Mucosa of gallbladder (tissue), 1 donor: ENCODE measurements around the gene DNM3. TPM values are rescaled to one million over a fixed set of nuclear protein-coding genes. Genes with fewer than 3 reads are reported as not detected.
A peak's percentile ranks its signal among the peaks of the same experiment; 100 is the strongest.
"Not testable (repeated sequence)": the region's sequence is repeated elsewhere in the genome, so short reads cannot be mapped to it uniquely, and the experiment has no call there.

Experiments
- DNase-seq: peaks from one replicate; pipeline ENCODE4 v3.0.0-alpha.2; 2020; ENCODE audit warnings: low spot score
- total RNA-seq: library from RNA; stranded (reverse); gene quantifications from one replicate; pipeline ENCODE4 v1.2.1, GENCODE V29; 2021
- donor health status: DM: no; HTN: no; CAD: no.

Gene DNM3
- total RNA-seq, 1 donor from 2014 or later, result 2.8 TPM

- DNase-seq, result no peak
Measured at GRCh38 chr1:172417557-172417956, 576.3 kb downstream of the DNM3 start.

GRCh38 chr1:172420385-172420784 is 579.1 kb downstream of the DNM3 start, which contains the start of gene C1orf105:
Gene C1orf105, plus strand, starts transcription at chr1:172420685. Its CDS starts 201 bp downstream, at chr1:172420886.
- DNase-seq, result no peak

DNA sequence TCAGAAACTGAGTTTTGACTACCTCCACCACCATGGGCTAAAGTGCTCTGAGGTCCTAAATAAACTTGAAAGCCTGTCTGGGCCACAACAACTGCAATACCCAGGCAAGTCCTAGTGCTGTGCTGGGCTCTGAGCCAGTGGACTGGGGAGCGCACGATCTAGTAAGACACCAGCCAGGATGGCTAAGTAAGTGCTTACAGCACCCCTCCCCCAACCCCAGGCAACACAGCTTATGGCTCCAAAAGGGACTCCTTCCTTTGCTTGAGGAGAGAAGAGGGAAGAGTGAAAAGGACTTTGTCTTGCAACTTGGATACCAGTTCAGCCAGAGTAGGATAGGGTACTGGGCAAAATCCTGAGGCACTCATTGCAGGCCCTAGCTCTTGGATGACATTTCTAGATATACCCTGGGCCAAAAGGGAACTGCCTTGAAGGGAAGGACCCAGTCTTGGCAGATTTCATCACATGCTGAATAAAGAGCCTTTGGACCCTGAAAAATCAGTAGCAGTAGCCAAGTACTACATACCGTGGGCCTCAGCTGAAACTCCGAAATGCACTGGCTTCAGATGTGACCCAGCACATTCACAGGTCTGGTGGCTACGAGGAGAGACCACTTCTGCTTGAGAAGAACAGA is 580.8 kb downstream of the DNM3 start:
- no peak for DNase-seq

DNA sequence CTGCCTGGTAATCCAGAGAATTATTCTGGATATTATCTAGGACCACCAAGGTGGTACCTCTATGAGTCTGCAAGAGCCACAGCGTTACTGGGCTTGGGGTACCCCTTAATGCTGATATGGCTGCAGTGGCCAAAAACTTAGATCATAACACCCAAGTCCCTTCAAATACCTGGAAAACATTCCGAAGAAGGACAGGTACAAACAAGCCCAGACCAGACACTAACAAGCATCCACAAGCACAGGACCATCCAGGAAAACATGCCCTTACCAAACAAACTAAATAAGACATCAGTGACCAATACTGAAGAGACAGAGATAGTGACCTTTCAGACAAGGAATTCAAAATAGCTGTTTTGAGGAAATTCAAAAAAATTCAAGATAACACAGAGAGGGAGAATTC is 582.0 kb downstream of the DNM3 start:
- DNase-seq, result no peak

- DNase-seq, result no peak
Measured at GRCh38 chr1:172425339-172425738, 584.0 kb downstream of the DNM3 start.

GRCh38 chr1:172427191-172427590 is 585.9 kb downstream of the DNM3 start:
- DNase-seq, result no peak

GRCh38 chr1:172429331-172430127 is 588.2 kb downstream of the DNM3 start:
- peak; percentile 58 for DNase-seq

- DNase-seq, result no peak
Measured at GRCh38 chr1:172430128-172430454, 588.8 kb downstream of the DNM3 start.

DNA sequence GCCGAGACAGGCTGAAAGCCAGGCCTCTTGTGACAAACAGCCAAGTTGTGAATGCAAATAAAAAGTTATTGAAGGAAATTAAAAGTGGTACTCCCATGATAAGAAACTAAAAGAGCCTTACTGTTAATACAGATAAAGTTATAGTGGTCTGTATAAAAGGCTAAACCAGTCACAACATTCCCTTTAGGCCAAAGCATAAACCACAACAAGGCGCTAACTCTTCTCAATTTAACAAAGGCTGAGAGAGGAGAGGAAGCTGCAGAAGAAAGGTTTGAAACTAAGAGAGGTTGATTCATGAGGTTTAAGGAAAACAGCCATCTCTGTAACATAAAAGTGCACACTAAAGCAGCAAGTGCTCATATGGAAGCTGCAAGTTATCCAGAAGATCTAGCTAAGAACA is 589.9 kb downstream of the DNM3 start:
- no peak for DNase-seq

DNA sequence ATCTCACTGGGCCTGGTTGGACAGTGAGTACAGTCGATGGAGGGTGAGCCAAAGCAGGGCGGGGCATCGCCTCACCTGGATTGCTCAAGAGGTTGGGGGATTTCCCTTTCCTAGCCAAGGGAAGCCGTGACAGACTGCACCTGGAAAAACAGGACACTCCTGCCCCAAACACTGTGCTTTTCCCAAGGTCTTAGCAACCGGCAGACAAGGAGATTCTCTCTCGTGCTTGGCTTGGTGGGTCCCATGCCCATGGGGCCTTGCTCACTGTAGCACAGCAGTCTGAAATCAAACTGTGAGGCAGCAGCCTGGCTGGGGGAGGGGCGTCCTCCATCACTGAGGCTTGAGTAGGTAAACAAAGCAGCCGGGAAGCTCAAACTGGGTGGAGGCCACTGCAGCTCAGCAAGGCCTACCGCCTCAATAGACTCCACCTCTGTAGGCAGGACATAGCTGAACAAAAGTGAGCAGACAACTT is 590.5 kb downstream of the DNM3 start:
- DNase-seq, result peak; percentile 85

GRCh38 chr1:172437183-172437582 is 595.9 kb downstream of the DNM3 start:
- DNase-seq, result not testable (repeated sequence)

DNA sequence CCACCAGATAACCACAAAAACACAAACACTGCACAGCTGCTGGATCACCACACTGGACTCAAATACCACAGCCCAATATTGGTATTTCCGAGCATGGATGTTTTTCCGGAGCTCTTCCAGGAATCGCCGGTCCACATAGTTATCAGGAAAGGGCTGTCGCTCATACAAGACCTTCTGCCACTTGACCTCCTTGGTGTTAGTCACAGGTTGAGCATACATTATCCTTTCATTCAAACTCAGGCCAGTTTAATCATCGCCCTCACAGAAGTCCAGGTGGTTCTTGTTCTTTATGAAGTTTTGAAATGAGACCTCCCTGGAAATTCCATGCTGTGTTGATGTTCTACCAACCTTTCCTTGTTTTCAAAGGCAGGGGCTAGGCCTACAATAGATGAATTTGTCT is 601.1 kb downstream of the DNM3 start:
- no peak for DNase-seq

DNA sequence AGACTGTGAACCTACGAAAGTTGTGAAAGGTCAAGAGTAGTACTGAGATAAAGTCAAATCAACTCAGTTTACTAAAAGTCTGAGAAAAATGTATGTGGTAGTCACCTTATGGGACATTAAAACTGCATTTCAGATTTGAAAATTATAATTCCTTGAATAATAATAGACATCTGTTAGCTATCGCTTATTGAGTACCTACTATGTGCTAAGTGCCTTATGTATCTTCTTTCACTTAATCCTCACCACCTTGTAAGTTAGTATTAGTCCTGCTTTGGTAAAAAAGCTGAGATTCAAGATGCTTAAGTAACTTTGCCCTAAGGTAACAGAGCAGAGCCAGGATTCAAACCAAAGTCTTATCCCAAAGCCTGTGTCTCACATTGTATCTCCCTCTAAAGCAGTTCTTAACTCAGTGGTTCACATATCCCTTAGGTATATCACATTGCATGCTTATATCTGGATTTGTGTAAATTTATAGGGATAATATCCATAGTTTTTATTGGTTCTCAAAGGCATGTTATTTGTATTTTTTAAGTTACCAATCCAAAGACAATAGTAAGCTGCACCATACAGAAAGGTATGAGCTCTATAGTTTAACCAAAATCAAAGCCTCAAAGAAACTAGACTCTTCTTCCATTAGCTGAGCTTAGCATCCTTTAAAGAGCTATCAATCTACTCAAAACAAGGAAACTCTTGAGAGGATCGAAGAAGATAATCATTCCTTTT is 601.7 kb downstream of the DNM3 start:
- DNase-seq, result no peak

DNA sequence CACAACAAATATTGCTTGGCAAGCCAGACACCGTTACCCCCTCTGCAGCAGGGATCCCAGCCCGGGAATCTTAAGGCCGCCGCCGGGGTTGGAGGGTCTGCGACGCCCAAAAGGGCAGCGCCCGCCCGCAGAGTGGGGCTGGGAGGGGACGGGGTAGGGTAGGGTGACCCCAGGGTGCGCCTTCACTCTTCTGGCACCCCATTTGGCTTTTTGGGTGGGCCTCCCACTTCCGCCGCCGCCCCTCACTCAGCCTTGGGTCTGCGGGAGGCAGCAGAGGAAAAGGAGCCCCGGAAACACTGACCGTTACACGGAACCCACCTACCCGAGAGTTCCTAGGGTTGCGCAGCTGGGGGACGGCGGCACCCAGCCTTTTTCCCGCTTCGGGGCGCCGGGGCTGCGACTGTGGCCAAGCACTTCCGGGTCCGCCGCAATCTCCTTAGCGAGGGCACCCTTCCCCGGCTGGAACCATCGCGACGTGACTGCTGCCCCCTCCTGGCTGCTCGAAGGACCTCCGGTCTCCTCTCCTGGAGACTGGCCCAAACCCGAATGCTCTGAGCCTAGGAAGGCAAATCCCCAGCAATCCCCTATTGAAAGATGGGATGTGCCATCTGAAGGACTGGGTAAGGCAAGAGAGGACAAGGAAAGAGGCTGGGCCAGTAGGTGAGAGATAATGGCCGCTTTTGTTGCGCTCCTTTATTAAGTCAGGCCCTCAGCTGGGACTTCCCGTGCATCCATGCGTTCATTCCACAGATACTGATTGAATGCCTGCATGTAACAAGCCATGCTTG is 602.6 kb downstream of the DNM3 start, which contains the start of gene PIGC:
PIGC (minus strand) TSS at position 404 of the 788 bp plus-strand sequence. CDS start 1,447 bp downstream, outside the sequence.
- DNase-seq, result peak; percentile 90

GRCh38 chr1:172446547-172446946 is 605.2 kb downstream of the DNM3 start:
- no peak for DNase-seq

- DNase-seq, result no peak
Measured at GRCh38 chr1:172447641-172448040, 606.3 kb downstream of the DNM3 start.

DNA sequence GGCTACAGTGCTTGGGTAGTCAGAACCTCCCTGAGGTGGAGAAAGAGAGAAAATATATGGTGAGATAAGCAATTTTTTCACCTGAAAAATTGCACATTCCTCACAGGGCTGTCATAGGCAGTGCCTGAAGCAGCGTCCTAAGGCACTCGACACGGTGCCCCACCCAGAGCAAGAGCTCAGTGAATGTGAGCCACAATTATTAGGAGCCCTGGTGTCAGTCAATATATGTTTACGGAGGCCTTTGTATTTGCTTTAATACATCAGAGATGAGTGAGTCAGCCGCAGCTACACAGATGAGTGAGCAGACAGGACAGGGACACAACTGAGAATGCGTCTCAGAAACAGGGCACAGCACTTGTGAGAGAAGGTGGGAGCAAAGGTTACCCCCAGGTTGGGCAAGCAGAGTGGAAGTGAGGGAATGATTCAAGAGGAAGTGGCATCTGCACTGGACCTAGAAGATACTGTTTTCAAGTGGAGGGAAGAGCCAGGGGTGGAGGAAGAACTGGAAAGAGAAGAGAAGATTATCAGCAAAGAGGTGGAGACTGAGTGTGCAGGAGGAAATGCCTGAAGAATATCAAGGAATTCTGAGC is 607.8 kb downstream of the DNM3 start:
- DNase-seq, result peak; percentile 54

DNA sequence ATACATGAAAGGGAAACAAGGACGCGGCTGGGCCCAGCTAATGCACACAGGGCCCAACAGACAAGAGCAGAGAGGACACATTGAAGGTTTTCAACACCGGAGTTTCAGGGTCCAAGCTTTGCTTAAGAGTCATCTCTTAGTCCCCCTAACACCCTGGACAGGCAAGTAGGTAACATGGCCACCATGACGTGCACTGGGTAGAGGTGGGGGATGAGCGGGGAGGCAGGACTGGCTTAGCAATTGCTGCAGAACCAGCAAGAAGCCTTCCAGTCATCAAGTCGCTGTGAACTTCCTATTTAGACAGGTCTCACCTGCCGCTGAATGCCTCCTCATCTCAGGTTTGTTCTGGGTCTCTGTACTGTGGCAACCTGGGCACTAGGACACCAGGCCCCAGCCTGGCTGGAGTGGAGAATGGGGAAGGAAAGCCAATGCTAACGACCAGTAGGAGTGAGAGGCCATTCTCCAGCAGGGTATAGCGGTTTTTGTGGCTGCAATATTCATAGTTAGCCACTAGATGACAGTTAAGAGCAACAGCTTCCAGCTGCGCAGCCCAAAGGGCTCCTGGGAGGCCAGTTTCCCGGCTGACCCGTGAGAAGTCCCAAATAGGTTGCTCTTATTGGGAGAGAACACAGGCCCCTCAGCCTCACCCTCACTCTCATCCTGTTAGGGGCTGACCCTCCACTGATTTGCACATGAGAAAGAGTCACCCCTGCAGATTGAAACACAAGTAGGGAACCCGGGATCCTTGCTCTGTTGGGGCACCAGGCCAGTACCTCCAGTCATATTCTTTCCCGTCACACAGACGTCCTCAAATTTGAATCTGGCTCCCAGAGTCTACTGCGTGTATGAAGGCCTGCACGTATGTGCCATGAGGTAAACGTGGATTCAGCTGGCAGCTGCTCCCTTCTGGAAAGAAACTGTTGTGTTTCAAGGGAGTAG is 608.6 kb downstream of the DNM3 start:
- peak; percentile 52 for DNase-seq

- no peak for DNase-seq
Measured at GRCh38 chr1:172450524-172450885, 609.2 kb downstream of the DNM3 start.

GRCh38 chr1:172451002-172451443 is 609.7 kb downstream of the DNM3 start:
- DNase-seq, result peak; percentile 43
